Endothelial cell of umbilical vein (primary cell): ENCODE measurements around the gene CYP4F22. TPM values are rescaled to one million over a fixed set of nuclear protein-coding genes. Genes with fewer than 3 reads are reported as not detected.
A peak's percentile ranks its signal among the peaks of the same experiment; 100 is the strongest.
"Not testable (repeated sequence)": the region's sequence is repeated elsewhere in the genome, so short reads cannot be mapped to it uniquely, and the experiment has no call there.

Experiments used
- BruUV-seq: library from RNA; stranded (reverse); fragments of 400-500 nt; replicated peaks from 2 replicates; lab custom pipeline; 2021; lab: Mats Ljungman, UMichigan
- CTCF ChIA-PET: fragments of 300-600, 350-600 bp; sonication (Branson Sonifier 250); formaldehyde crosslinking; loops from one replicate; lab custom pipeline; 2021; ENCODE audit warnings: antibody characterized with exemption, inconsistent platforms; lab: Charles Lee
- POLR2A ChIA-PET: fragments of 300-600, 350-600 bp; sonication (Branson Sonifier 250); formaldehyde crosslinking; loops from one replicate; lab custom pipeline; 2021; ENCODE audit warnings: antibody characterized with exemption, inconsistent platforms; lab: Charles Lee
- DNase-seq: peaks from one replicate; pipeline ENCODE4 v3.0.0-alpha.2; 2011; ENCODE audit warnings: low read depth, low spot score
- FAIRE-seq: peaks from 2 replicates; lab custom pipeline; 2011; peaks lifted over from hg19 to GRCh38; lab: Jason Lieb, UNC
- H2AFZ ChIP-seq: 2 replicates; pipeline ENCODE4 v1.6.0; 2012; ENCODE audit warnings: low read depth, low read length, control low read depth, inconsistent platforms
- H3K27ac ChIP-seq: 2 replicates; pipeline ENCODE4 v1.5.1; 2011; ENCODE audit warnings: low read depth, mild to moderate bottlenecking, control low read depth, low read length, moderate library complexity; ENCODE audit not compliant: insufficient read depth
- H3K27me3 ChIP-seq, 2 experiments: 2 replicates each; pipeline versions ENCODE4 v1.6.0 to v1.6.1; 2011; ENCODE audit warnings: low read length in 2 of 2, mixed read lengths in 1 of 2; ENCODE audit not compliant: control insufficient read depth in 2 of 2, insufficient read depth in 2 of 2
- H3K36me3 ChIP-seq, 2 experiments: 2 replicates in 1 of 2; 3 replicates in 1 of 2; pipeline ENCODE4 v1.5.1; 2011; ENCODE audit warnings: low read length in 2 of 2, mild to moderate bottlenecking in 1 of 2, moderate library complexity in 1 of 2; ENCODE audit not compliant: control insufficient read depth in 2 of 2, insufficient read depth in 2 of 2; ENCODE audit errors: extremely low read depth in 1 of 2
- H3K4me1 ChIP-seq: 3 replicates; pipeline ENCODE4 v1.5.1; 2011; ENCODE audit warnings: mild to moderate bottlenecking, low read length; ENCODE audit not compliant: control insufficient read depth, insufficient read depth; ENCODE audit errors: extremely low read depth
- H3K4me2 ChIP-seq: 2 replicates; pipeline ENCODE4 v1.6.1; 2011; ENCODE audit warnings: low read length, control low read depth, mixed read lengths; ENCODE audit not compliant: insufficient read depth
- H3K4me3 ChIP-seq, 3 experiments: fragments of 200-600 bp in 1 of 3; sonication (generic), shearing (Covaris generic) in 1 of 3; replicated peaks in 1 of 3; 2 replicates each; pipeline ENCODE4 v1.5.1; 2011 to 2016; ENCODE audit warnings: control low read depth in 3 of 3, low read length in 3 of 3, mild to moderate bottlenecking in 2 of 3, inconsistent platforms in 1 of 3, low read depth in 1 of 3, moderate library complexity in 1 of 3; ENCODE audit not compliant: insufficient read depth in 1 of 3
- H3K79me2 ChIP-seq: 2 replicates; pipeline ENCODE4 v1.6.0; 2012; ENCODE audit warnings: low read length, inconsistent platforms; ENCODE audit not compliant: control insufficient read depth, insufficient read depth
- H3K9ac ChIP-seq: replicated peaks from 2 replicates; pipeline ENCODE3; 2011; ENCODE audit warnings: low read length, control low read depth; ENCODE audit not compliant: insufficient read depth; ENCODE audit errors: extremely low read depth
- H3K9me1 ChIP-seq: replicated peaks from 3 replicates; pipeline ENCODE4 v1.6.0; 2011; ENCODE audit warnings: mild to moderate bottlenecking, low read length; ENCODE audit not compliant: control insufficient read depth, insufficient read depth; ENCODE audit errors: extremely low read depth
- H3K9me3 ChIP-seq: replicated peaks from 2 replicates; pipeline ENCODE4 v1.5.1; 2012; ENCODE audit warnings: low read length, inconsistent platforms; ENCODE audit not compliant: control insufficient read depth, insufficient read depth
- H4K20me1 ChIP-seq: replicated peaks from 2 replicates; pipeline ENCODE3; 2011; ENCODE audit warnings: mild to moderate bottlenecking, low read length; ENCODE audit not compliant: control insufficient read depth, insufficient read depth; ENCODE audit errors: extremely low read depth
- GATA2 ChIP-seq: IDR thresholded peaks from 2 replicates; pipeline ENCODE4 v1.7.0; 2011; ENCODE audit warnings: low read depth, mild to moderate bottlenecking, moderate library complexity, mixed read lengths, low read length; ENCODE audit not compliant: insufficient read length, insufficient read depth
- dilution Hi-C: fragments of 300-500 bp; cut with MboI; formaldehyde crosslinking; loops from one replicate; pipeline ENCODE4 v1.15.0; 2019; ENCODE audit warnings: low sequenced_read_pairs; ENCODE audit not compliant: extremely low pct_ligation_motif_present
- intact Hi-C: fragments of 100-400 bp; cut with micrococcal nuclease; formaldehyde crosslinking; loops from one replicate; pipeline ENCODE4 v1.10.0; 2022
- polyA plus RNA-seq, 4 experiments: library from polyadenylated mRNA; depleted of rRNA in 3 of 4; stranded (reverse) in 3 of 4; unstranded in 1 of 4; fragments of >200 nt; gene quantifications; 2 replicates each; pipeline versions ENCODE4 v1.2.1 to v1.2.3, GENCODE V29; 2011 to 2012; ENCODE audit warnings: missing spikeins in 1 of 4
- total RNA-seq: library from RNA; stranded (reverse); gene quantifications from 2 replicates; pipeline ENCODE4 v1.2.3, GENCODE V29; 2021
- TF ChIP-seq, protein P1 (sequence below), 2 donors: IDR thresholded peaks; 1 replicate in 1 of 2; 2 replicates in 1 of 2; pipeline ENCODE4 v1.5.1; 2011; ENCODE audit warnings: low read length in 2 of 2, mild to moderate bottlenecking in 2 of 2, moderate library complexity in 2 of 2, control low read depth in 1 of 2, inconsistent platforms in 1 of 2, low read depth in 1 of 2; ENCODE audit not compliant: insufficient read depth in 1 of 2; ENCODE audit errors: extremely low read depth in 1 of 2

The CYP4F22 gene
- total and polyA plus RNA-seq, 2 donors (not counting 3 experiments of a cell fraction or from before 2014, with no cell fraction given): not detected

DNA sequence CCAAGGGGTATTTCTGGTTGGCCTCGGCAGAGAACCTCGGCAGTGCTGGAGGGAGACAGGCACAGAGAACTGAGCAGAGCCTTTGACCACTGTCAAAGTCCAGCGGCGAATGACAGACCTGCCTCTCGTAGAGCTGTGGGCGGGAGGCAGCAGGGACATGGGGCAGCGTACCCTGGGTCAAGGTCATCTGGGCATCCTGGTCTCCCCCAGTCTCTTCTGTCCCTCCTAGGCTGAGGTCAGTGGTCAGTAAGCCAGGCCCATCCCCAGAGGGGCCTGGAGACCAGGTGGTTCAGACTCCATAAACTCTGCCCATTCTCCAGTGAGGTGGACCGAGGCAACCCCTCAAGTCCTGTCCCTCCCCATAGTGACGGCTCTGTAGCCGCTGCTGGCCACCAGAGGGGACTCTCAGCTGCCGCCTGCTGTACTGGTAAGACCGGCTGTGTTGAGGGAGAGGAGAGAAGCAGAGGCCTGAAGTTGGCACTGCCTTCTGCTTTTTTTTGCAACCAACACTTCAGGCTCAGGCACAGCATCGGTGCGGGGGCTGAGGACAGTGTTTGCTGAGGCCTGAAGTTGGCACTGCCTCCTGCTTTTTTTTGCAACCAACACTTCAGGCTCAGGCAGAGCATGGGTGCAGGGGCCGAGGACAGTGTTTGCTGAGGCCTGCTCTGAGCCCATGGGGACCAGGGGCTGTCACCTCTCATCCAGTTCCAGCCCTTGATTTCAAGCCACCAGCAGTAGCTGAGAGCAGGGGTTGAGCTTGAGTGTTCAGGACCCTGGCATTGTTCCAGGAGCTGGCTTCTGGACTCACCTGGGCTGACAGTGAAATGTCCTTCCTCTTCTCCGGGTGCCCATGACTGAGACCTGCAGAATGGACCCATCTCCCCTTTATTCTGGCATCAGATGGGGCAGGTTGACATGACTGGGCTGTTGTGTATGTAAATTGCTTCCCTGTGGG, 28.7 kb upstream of the CYP4F22 start, which contains the start of gene PGLYRP2:
TSS of gene PGLYRP2 (minus strand) at position 111 of the 955 bp plus-strand sequence. CDS start 130 bp downstream, outside the sequence.
- Histone ChIP-seq H3K27ac (no peak within 1 kb of the TSS), H3K36me3 (no peaks in the 10 kb centered on the region), H3K4me2 (no peak within 1 kb of the TSS), H4K20me1 (no peaks in the 10 kb centered on the region), H3K79me2 (no peaks in the 10 kb centered on the region), H3K4me1 (no peaks in the 10 kb centered on the region), H2AFZ (no peak within 1 kb of the TSS), H3K9ac (no peak within 1 kb of the TSS), H3K4me3 (no peak within 1 kb of the TSS), H3K9me1 (no peaks in the 10 kb centered on the region), H3K27me3 (no peaks in the 10 kb centered on the region), H3K9me3 (no peaks in the 10 kb centered on the region)
- BruUV-seq: no TSS peak
- ChIA-PET POLR2A (no interaction called here), CTCF (interaction anchor here (0.8 to 1.5 kb wide), 3 partner anchors 12 to 76 kb away, joined by 3 to 6 read pairs (median 3); no protein-coding TSS in a partner anchor)
- FAIRE-seq: no peak
- no peak for DNase-seq
- dilution Hi-C loops (no loop called here), intact Hi-C loops (no loop called here)
- TF ChIP-seq GATA2: no peak
- TF ChIP-seq, protein P1, sequence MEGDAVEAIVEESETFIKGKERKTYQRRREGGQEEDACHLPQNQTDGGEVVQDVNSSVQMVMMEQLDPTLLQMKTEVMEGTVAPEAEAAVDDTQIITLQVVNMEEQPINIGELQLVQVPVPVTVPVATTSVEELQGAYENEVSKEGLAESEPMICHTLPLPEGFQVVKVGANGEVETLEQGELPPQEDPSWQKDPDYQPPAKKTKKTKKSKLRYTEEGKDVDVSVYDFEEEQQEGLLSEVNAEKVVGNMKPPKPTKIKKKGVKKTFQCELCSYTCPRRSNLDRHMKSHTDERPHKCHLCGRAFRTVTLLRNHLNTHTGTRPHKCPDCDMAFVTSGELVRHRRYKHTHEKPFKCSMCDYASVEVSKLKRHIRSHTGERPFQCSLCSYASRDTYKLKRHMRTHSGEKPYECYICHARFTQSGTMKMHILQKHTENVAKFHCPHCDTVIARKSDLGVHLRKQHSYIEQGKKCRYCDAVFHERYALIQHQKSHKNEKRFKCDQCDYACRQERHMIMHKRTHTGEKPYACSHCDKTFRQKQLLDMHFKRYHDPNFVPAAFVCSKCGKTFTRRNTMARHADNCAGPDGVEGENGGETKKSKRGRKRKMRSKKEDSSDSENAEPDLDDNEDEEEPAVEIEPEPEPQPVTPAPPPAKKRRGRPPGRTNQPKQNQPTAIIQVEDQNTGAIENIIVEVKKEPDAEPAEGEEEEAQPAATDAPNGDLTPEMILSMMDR (IDR thresholded peaks at IDR 0.05; ENCODE audit: extremely low read depth in 1 of 2, insufficient read depth in 1 of 2, low read depth in 1 of 2, low read length in 2 of 2): peak in 1 of 2 donors; percentile 15

DNA sequence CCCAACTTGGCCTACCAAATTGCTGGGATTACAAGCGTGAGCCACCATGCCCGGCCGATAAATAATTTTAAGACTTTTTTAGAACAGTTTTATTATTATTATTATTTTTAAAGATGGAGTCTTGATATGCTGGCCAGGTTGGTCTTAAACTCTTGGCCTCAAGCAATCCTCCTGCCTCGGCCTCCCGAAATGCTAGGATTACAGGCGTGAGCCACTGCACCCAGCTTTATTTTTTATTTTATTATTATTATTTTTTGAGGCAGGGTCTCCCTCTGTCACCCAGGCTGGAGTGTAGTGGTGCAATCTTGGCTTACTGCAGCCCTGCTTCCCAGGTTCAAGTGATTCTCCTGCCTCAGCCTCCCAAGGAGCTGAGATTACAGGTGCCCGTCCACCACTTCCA, 27.3 kb upstream of the CYP4F22 start:
- FAIRE-seq, dilution Hi-C loops, BruUV-seq: not testable (repeated sequence)

DNA sequence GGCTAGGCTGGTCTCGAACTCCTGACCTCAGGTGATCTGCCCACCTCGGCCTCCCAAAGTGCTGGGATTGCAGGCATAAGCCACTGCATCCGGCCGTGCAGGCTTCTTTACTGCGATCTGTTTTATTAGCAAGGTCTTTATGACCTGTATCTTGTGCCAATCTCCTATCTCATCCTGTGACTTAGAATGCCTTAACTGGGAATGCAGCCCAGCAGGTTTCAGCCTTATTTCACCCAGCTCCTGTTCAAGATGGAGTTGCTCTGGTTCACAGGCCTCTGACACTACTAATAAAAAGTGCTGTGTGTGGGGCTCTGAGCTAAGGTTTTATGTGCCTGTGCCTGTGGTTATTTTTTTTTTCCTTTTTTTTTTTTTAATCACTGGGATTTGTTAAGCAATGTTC, 22.6 kb upstream of the CYP4F22 start:
- H3K4me1 ChIP-seq, H3K4me2 ChIP-seq, H3K27ac ChIP-seq, H2AFZ ChIP-seq, DNase-seq, dilution Hi-C loops, BruUV-seq, H3K36me3 ChIP-seq, H3K27me3 ChIP-seq, H4K20me1 ChIP-seq, H3K9me1 ChIP-seq, H3K79me2 ChIP-seq, H3K9ac ChIP-seq, intact Hi-C loops, H3K9me3 ChIP-seq, H3K4me3 ChIP-seq, FAIRE-seq: not testable (repeated sequence)
- ChIA-PET CTCF (interaction anchor here (1.0 kb wide), 2 partner anchors 31 to 70 kb away, joined by 3 read pairs; no protein-coding TSS in a partner anchor), POLR2A (interaction anchor here (0.6 kb wide), 1 partner anchor 967 kb away, joined by 3 read pairs; no protein-coding TSS in a partner anchor)

More for the DNA sequence above, 27.3 kb upstream of the CYP4F22 start:
- CTCF ChIA-PET: interaction anchor here (1.5 kb wide), 1 partner anchor 75 kb away, joined by 6 read pairs; no protein-coding TSS in a partner anchor
- H3K9me3 ChIP-seq, H3K27ac ChIP-seq, H3K4me1 ChIP-seq, POLR2A ChIA-PET, H3K4me3 ChIP-seq, H3K9ac ChIP-seq, intact Hi-C loops, DNase-seq, H3K79me2 ChIP-seq, H3K4me2 ChIP-seq, H3K27me3 ChIP-seq, H3K36me3 ChIP-seq, H4K20me1 ChIP-seq, H3K9me1 ChIP-seq, H2AFZ ChIP-seq: not testable (repeated sequence)
